GM04504 (cell line): ENCODE results near the gene MAG.
"Not testable (repeated sequence)": the region's sequence is repeated elsewhere in the genome, so short reads cannot be mapped to it uniquely, and the experiment has no call there.

Source experiments
- DNase-seq: peaks from one replicate; pipeline ENCODE4 v3.0.0-alpha.2; 2012; ENCODE audit warnings: low read depth

MAG gene

GRCh38 chr19:35281303-35281702 is 10.7 kb upstream of the MAG start:
- no peak for DNase-seq

- DNase-seq = no peak
These were observed 7.5 kb upstream of the MAG start for GRCh38 chr19:35284153-35285094.

GRCh38 chr19:35285095-35285449 is 6.9 kb upstream of the MAG start:
- no peak for DNase-seq

- not testable (repeated sequence) for DNase-seq
These were observed 6.5 kb upstream of the MAG start for GRCh38 chr19:35285465-35285864.

- DNase-seq = not testable (repeated sequence)
These were observed 5.9 kb upstream of the MAG start for GRCh38 chr19:35286101-35286500.

- no peak for DNase-seq
These were observed 4.2 kb upstream of the MAG start for GRCh38 chr19:35287713-35288112.

GRCh38 chr19:35288331-35288730 is 3.6 kb upstream of the MAG start:
- no peak for DNase-seq

GRCh38 chr19:35288906-35289305 is 3.1 kb upstream of the MAG start:
- no peak for DNase-seq

GRCh38 chr19:35290381-35291127 is 1.4 kb upstream of the MAG start:
- no peak for DNase-seq

- no peak for DNase-seq
These were observed 702 bp upstream of the MAG start for GRCh38 chr19:35291259-35291658.

GRCh38 chr19:35292421-35293362 is 731 bp downstream of the MAG start:
- DNase-seq = no peak

GRCh38 chr19:35293363-35293739 is 1.4 kb downstream of the MAG start:
- no peak for DNase-seq

GRCh38 chr19:35293808-35294207 is 1.8 kb downstream of the MAG start:
- no peak for DNase-seq

GRCh38 chr19:35294328-35294727 is 2.4 kb downstream of the MAG start:
- no peak for DNase-seq

- DNase-seq = no peak
These were observed 3.2 kb downstream of the MAG start for GRCh38 chr19:35294859-35295791.

- DNase-seq = no peak
These were observed 4.0 kb downstream of the MAG start for GRCh38 chr19:35295792-35296462.

- no peak for DNase-seq
These were observed 4.9 kb downstream of the MAG start for GRCh38 chr19:35296644-35297514.

- no peak for DNase-seq
These were observed 5.5 kb downstream of the MAG start for GRCh38 chr19:35297515-35297848.

GRCh38 chr19:35297922-35298321 is 6.0 kb downstream of the MAG start:
- DNase-seq = no peak

- no peak for DNase-seq
These were observed 6.6 kb downstream of the MAG start for GRCh38 chr19:35298561-35298972.
